Measurements from ENCODE around the gene WASF2. TPM values are rescaled to one million over a fixed set of nuclear protein-coding genes. Genes with fewer than 3 reads are reported as not detected.

Gene WASF2
- total RNA-seq, 4 donors from 2014 or later, result 53.8 to 76.6 (median 70.3) TPM

DNA sequence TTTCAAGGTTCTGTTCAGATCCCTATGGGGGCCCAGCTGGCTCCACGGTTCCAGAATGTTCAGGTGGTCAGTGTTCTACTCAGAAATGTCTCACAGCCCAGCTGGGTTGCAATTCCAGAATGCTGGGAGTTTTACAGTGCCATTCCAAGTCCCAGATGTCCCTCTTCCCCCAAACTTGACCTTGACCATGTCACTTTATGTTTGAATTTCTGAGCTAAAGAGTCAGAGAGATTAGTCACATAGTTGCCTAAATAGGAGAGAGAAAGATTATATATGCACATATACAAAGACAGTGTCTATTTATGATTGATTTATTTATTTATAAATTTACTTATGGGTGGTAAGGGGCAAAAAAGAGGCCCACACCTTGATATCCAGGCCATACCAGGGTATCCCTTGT lies 95.0 kb downstream of the WASF2 start:
- H3K4me3 ChIP-seq (ENCODE audit: low read depth, poor library complexity, severe bottlenecking), result no peak overlapping the region
- TF ChIP-seq, protein P1, sequence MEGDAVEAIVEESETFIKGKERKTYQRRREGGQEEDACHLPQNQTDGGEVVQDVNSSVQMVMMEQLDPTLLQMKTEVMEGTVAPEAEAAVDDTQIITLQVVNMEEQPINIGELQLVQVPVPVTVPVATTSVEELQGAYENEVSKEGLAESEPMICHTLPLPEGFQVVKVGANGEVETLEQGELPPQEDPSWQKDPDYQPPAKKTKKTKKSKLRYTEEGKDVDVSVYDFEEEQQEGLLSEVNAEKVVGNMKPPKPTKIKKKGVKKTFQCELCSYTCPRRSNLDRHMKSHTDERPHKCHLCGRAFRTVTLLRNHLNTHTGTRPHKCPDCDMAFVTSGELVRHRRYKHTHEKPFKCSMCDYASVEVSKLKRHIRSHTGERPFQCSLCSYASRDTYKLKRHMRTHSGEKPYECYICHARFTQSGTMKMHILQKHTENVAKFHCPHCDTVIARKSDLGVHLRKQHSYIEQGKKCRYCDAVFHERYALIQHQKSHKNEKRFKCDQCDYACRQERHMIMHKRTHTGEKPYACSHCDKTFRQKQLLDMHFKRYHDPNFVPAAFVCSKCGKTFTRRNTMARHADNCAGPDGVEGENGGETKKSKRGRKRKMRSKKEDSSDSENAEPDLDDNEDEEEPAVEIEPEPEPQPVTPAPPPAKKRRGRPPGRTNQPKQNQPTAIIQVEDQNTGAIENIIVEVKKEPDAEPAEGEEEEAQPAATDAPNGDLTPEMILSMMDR (IDR thresholded peaks at IDR 0.05), result no peak
- no peak for TF ChIP-seq POLR2A (IDR thresholded peaks at IDR 0.05)
- 75 to 79% methylated on average over 1 of the region's 1 CpG for WGBS, 2 donors
- intact Hi-C loops (cut with DNase I; ENCODE audit: low total_unique reads), result loop anchor here (2.0 to 10.0 kb wide), 2 partner anchors 94 to 290 kb away; no protein-coding TSS in a partner anchor
- no peak for DNase-seq (ENCODE audit: low spot score in 2 of 2)

DNA sequence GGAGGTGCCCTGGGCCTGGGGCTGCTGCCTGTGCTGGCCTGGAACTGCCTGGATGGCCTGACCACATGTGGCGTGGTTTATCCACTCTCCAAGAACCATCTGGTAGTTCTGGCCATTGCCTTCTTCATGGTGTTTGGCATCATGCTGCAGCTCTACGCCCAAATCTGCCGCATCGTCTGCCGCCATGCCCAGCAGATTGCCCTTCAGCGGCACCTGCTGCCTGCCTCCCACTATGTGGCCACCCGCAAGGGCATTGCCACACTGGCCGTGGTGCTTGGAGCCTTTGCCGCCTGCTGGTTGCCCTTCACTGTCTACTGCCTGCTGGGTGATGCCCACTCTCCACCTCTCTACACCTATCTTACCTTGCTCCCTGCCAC lies 95.7 kb downstream of the WASF2 start:
- DNase-seq (ENCODE audit: low spot score in 2 of 2), result no peak
- TF ChIP-seq POLR2A (IDR thresholded peaks at IDR 0.05), result no peak
- TF ChIP-seq, protein P1 (IDR thresholded peaks at IDR 0.05), result no peak
- WGBS, 2 donors, result 94 to 96% methylated on average over 9 of the region's 9 CpGs
- intact Hi-C loops (cut with DNase I; ENCODE audit: low total_unique reads), result loop anchor here (2.0 to 10.0 kb wide), 2 partner anchors 93 to 289 kb away; no protein-coding TSS in a partner anchor
- no peak overlapping the region for H3K4me3 ChIP-seq (ENCODE audit: low read depth, poor library complexity, severe bottlenecking)

DNA sequence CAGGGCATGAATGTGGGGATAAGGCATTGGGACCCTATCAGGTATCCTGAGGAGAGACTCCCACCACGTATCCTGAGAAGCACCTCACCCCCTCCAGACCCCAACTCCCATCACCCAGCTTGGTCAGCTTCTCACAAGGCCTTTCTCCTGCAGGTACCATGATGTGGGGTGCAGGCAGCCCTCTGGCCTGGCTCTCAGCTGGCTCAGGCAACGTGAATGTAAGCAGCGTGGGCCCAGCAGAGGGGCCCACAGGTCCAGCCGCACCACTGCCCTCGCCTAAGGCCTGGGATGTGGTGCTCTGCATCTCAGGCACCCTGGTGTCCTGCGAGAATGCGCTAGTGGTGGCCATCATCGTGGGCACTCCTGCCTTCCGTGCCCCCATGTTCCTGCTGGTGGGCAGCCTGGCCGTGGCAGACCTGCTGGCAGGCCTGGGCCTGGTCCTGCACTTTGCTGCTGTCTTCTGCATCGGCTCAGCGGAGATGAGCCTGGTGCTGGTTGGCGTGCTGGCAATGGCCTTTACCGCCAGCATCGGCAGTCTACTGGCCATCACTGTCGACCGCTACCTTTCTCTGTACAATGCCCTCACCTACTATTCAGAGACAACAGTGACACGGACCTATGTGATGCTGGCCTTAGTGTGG lies 96.2 kb downstream of the WASF2 start:
- intact Hi-C loops (cut with DNase I; ENCODE audit: low total_unique reads), result loop anchor here (2.0 to 10.0 kb wide), 2 partner anchors 93 to 289 kb away; no protein-coding TSS in a partner anchor
- 95 to 97% methylated on average over 17 of the region's 18 CpGs for WGBS, 2 donors
- TF ChIP-seq, protein P1 (IDR thresholded peaks at IDR 0.05), result no peak
- no peak for TF ChIP-seq POLR2A (IDR thresholded peaks at IDR 0.05)
- no peak for DNase-seq (ENCODE audit: low spot score in 2 of 2)
- H3K4me3 ChIP-seq (ENCODE audit: low read depth, poor library complexity, severe bottlenecking), result no peak overlapping the region

DNA sequence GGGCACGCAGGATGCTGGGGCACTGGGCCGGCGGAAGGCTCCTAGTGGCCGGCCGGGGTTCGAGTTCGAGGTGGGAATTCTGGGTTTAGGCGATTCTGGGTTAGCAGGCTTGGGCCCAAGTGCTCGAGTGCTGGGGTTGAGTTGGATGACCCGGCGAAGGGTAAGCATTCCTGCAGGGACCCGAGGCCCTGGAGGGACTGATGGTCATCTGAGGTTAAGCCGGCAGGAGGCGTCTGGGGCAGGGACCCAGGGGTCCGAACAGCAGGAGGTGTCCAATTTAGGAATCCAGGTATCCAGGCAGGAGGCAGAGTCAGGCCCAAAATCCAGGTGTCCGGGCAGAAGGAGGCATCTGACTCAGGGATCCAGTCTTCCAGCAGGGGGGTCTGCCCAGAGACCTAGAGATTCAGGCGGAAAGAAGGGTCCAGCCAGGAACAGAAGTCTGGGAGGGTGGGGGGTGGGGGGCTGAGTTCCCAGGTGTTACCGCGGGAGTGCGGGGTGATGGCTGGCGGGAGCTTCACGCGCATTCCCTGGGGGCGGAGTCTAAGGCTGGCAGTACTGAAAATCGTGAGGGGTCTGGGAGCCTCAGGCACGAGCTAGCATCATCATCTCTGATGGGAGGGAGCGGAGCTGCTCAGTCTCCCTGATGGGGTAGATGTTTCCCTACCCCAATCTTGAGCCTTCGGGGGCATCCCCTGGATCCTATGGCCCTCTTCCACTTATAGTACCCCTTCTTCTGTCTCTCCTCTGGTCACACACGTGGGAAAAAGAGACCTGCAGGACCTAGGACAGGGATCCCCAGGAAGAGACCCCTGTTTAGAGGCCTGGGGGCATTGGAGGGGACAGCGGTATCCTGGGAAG lies 97.0 kb downstream of the WASF2 start:
- TF ChIP-seq, protein P1 (IDR thresholded peaks at IDR 0.05), result no peak
- H3K4me3 ChIP-seq (ENCODE audit: low read depth, poor library complexity, severe bottlenecking), result peak overlapping the region; percentile 15
- 35 to 43% methylated on average over 22 to 30 of the region's 30 CpGs for whole genome bisulfite sequencing, 2 donors
- no peak for DNase-seq (ENCODE audit: low spot score in 2 of 2)
- intact Hi-C loops (cut with DNase I; ENCODE audit: low total_unique reads), result loop anchor here (10.0 kb wide), 1 partner anchor 288 kb away; no protein-coding TSS in a partner anchor

DNA sequence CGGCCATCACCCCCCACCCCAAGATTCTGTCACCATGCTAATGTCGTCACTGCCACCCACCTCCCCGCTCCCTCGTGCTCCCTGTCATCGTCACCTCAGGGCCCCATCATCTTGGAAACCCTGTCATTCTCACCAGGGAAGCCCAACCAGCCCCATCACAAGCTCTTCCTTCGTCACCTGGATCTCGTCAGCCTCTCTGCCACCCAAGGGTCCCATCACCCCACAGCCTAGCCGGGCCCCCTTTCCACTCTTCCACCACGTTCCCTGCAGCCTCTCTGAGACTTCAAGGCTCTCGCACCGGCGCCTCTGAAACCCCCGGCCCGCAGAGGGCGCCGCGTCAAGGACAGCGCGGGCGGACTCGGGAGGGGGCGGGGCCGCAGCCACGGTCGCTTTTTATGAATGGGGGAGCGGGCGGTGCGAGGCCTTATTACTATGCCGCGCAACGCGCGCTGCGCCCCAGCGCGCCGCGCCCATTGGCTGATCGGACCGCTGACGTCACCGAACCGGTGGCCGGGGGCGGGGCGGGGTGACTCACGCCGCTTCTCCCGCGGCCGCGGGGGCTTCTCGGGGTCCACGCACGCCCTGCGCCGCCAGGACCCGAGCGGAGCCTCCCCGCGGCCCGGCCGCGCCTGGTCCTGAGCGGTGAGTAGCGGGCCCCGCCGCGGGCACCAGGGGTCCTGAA lies 97.7 kb downstream of the WASF2 start, which contains the start of gene GPR3:
TSS of gene GPR3 (plus strand) at position 527 of the 682 bp plus-strand sequence. CDS start 1,177 bp downstream, outside the sequence.
- TF ChIP-seq, protein P1 (IDR thresholded peaks at IDR 0.05), result peak in 1 of 3 donors; percentile 65
- no peak for TF ChIP-seq POLR2A (IDR thresholded peaks at IDR 0.05)
- intact Hi-C loops (cut with DNase I; ENCODE audit: low total_unique reads), result loop anchor here (10.0 kb wide), 1 partner anchor 287 kb away; no protein-coding TSS in a partner anchor
- peak; percentile 83 to 98 for DNase-seq (ENCODE audit: low spot score in 2 of 2)
- 3 to 6% methylated on average over 27 to 37 of the region's 69 CpGs for WGBS, 2 donors
- peak within 1 kb of the TSS; percentile 15 for H3K4me3 ChIP-seq (ENCODE audit: low read depth, poor library complexity, severe bottlenecking)
